ENCODE data around the gene SCARB2.
A peak's percentile ranks its signal among the peaks of the same experiment; 100 is the strongest.

Gene SCARB2

GRCh38 chr4:76256968-76257367, 43.3 kb upstream of the SCARB2 start:
- no peak overlapping the region for H3K4me3 ChIP-seq (ENCODE audit: low read depth in 1 of 2, low read length in 2 of 2)
- no peak overlapping the region for H3K4me2 ChIP-seq (ENCODE audit: insufficient read depth, low read length)
- H3K9ac ChIP-seq (ENCODE audit: low read depth, low read length) = no peak overlapping the region
- no peak for ATAC-seq (ENCODE audit: insufficient read depth, low read depth)
- H3K27ac ChIP-seq (ENCODE audit: low read length) = no peak overlapping the region
- H3K79me2 ChIP-seq (ENCODE audit: insufficient read depth, low read length) = no peaks in the 10 kb centered on the region
- no peak overlapping the region for H2AFZ ChIP-seq (ENCODE audit: low read depth, low read length)
- no peaks in the 10 kb centered on the region for H3K9me3 ChIP-seq (ENCODE audit: insufficient read depth, low read length, severe bottlenecking)
- H4K20me1 ChIP-seq (ENCODE audit: insufficient read depth, low read length) = no peaks in the 10 kb centered on the region
- no peak for TF ChIP-seq CTCF (IDR thresholded peaks at IDR 0.05; ENCODE audit: borderline replicate concordance, extremely low read depth, low read length, poor library complexity, severe bottlenecking)
- TF ChIP-seq EZH2 (IDR thresholded peaks at IDR 0.05; ENCODE audit: borderline replicate concordance, low read depth, low read length, severe bottlenecking) = no peak
- no peaks in the 10 kb centered on the region for H3K27me3 ChIP-seq (ENCODE audit: insufficient read depth, low read length, poor library complexity)
- H3K36me3 ChIP-seq (ENCODE audit: insufficient read depth, low read length) = no peaks in the 10 kb centered on the region
- DNase-seq = no peak
- H3K4me1 ChIP-seq (ENCODE audit: insufficient read depth, low read length) = no peaks in the 10 kb centered on the region

- Histone ChIP-seq H4K20me1 (ENCODE audit: insufficient read depth, low read length) (no peaks in the 10 kb centered on the region), H3K79me2 (ENCODE audit: insufficient read depth, low read length) (no peaks in the 10 kb centered on the region), H3K9ac (ENCODE audit: low read depth, low read length) (no peak overlapping the region), H3K27me3 (ENCODE audit: insufficient read depth, low read length, poor library complexity) (no peaks in the 10 kb centered on the region), H3K4me1 (ENCODE audit: insufficient read depth, low read length) (no peaks in the 10 kb centered on the region), H3K4me3 (ENCODE audit: low read depth in 1 of 2, low read length in 2 of 2) (no peak overlapping the region), H3K9me3 (ENCODE audit: insufficient read depth, low read length, severe bottlenecking) (no peaks in the 10 kb centered on the region), H3K27ac (ENCODE audit: low read length) (no peak overlapping the region), H3K4me2 (ENCODE audit: insufficient read depth, low read length) (no peak overlapping the region), H2AFZ (ENCODE audit: low read depth, low read length) (no peak overlapping the region), H3K36me3 (ENCODE audit: insufficient read depth, low read length) (no peaks in the 10 kb centered on the region)
- DNase-seq (peak; percentile 19), ATAC-seq (ENCODE audit: insufficient read depth, low read depth) (peak; percentile 53)
- TF ChIP-seq CTCF (IDR thresholded peaks at IDR 0.05; ENCODE audit: borderline replicate concordance, extremely low read depth, low read length, poor library complexity, severe bottlenecking) = no peak
- no peak for TF ChIP-seq EZH2 (IDR thresholded peaks at IDR 0.05; ENCODE audit: borderline replicate concordance, low read depth, low read length, severe bottlenecking)
Measured at GRCh38 chr4:76256032-76256431, 42.4 kb upstream of the SCARB2 start.

- H3K9ac ChIP-seq (ENCODE audit: low read depth, low read length) = no peak overlapping the region
- H3K4me2 ChIP-seq (ENCODE audit: insufficient read depth, low read length) = no peak overlapping the region
- H3K4me1 ChIP-seq (ENCODE audit: insufficient read depth, low read length) = no peaks in the 10 kb centered on the region
- H3K9me3 ChIP-seq (ENCODE audit: insufficient read depth, low read length, severe bottlenecking) = no peaks in the 10 kb centered on the region
- no peak for TF ChIP-seq CTCF (IDR thresholded peaks at IDR 0.05; ENCODE audit: borderline replicate concordance, extremely low read depth, low read length, poor library complexity, severe bottlenecking)
- ATAC-seq (ENCODE audit: insufficient read depth, low read depth) (no peak), DNase-seq (no peak)
- H3K36me3 ChIP-seq (ENCODE audit: insufficient read depth, low read length) = no peaks in the 10 kb centered on the region
- no peaks in the 10 kb centered on the region for H4K20me1 ChIP-seq (ENCODE audit: insufficient read depth, low read length)
- no peak overlapping the region for H3K4me3 ChIP-seq (ENCODE audit: low read depth in 1 of 2, low read length in 2 of 2)
- peaks cover under 1% of the 10 kb centered on the region for H3K27me3 ChIP-seq (ENCODE audit: insufficient read depth, low read length, poor library complexity)
- no peak overlapping the region for H3K27ac ChIP-seq (ENCODE audit: low read length)
- no peak overlapping the region for H2AFZ ChIP-seq (ENCODE audit: low read depth, low read length)
- no peaks in the 10 kb centered on the region for H3K79me2 ChIP-seq (ENCODE audit: insufficient read depth, low read length)
Measured at GRCh38 chr4:76253511-76253910, 39.9 kb upstream of the SCARB2 start.

GRCh38 chr4:76252271-76252653, 38.6 kb upstream of the SCARB2 start:
- Histone ChIP-seq H3K79me2 (ENCODE audit: insufficient read depth, low read length) (no peaks in the 10 kb centered on the region), H3K27ac (ENCODE audit: low read length) (no peak overlapping the region), H3K9me3 (ENCODE audit: insufficient read depth, low read length, severe bottlenecking) (no peaks in the 10 kb centered on the region), H2AFZ (ENCODE audit: low read depth, low read length) (no peak overlapping the region), H3K4me2 (ENCODE audit: insufficient read depth, low read length) (no peak overlapping the region), H3K4me3 (ENCODE audit: low read depth in 1 of 2, low read length in 2 of 2) (no peak overlapping the region), H3K36me3 (ENCODE audit: insufficient read depth, low read length) (no peaks in the 10 kb centered on the region), H3K27me3 (ENCODE audit: insufficient read depth, low read length, poor library complexity) (peaks cover 4% of the 10 kb centered on the region), H3K9ac (ENCODE audit: low read depth, low read length) (no peak overlapping the region), H4K20me1 (ENCODE audit: insufficient read depth, low read length) (no peaks in the 10 kb centered on the region), H3K4me1 (ENCODE audit: insufficient read depth, low read length) (no peaks in the 10 kb centered on the region)
- TF ChIP-seq CTCF (IDR thresholded peaks at IDR 0.05; ENCODE audit: borderline replicate concordance, extremely low read depth, low read length, poor library complexity, severe bottlenecking) (no peak), EZH2 (IDR thresholded peaks at IDR 0.05; ENCODE audit: borderline replicate concordance, low read depth, low read length, severe bottlenecking) (no peak)
- no peak for DNase-seq
- no peak for ATAC-seq (ENCODE audit: insufficient read depth, low read depth)
